ENCODE measurements around the gene ADAMTS2. TPM values are rescaled to one million over a fixed set of nuclear protein-coding genes. Genes with fewer than 3 reads are reported as not detected.

Gene ADAMTS2
- total and polyA plus RNA-seq, 2 of the 8 experiments (the other 6 are each of a cell fraction or from before 2014, with no cell fraction given) = 6.6 to 7.3 TPM

GRCh38 chr5:179207920-179208705, 137.1 kb downstream of the ADAMTS2 start:
- H3K4ac ChIP-seq (replicated peaks; ENCODE audit: insufficient read length, low read depth, low read length) = no peak overlapping the region
- no peak overlapping the region for H3K4me3 ChIP-seq (ENCODE audit: extremely low read depth in 1 of 4, insufficient read depth in 2 of 4, low read depth in 3 of 4, low read length in 4 of 4)
- no peak for DNase-seq (ENCODE audit: low read depth in 1 of 2, low spot score in 2 of 2)
- 90% methylated on average over 20 of the region's 22 CpGs; no CpG with 5 or more reads in 1 of the 2 experiments for WGBS, 2 experiments (ENCODE audit: extremely low coverage in 1 of 2, insufficient coverage in 1 of 2, insufficient read length in 1 of 2, insufficient replicate concordance in 2 of 2, low coverage in 1 of 2, low lambda C conversion rate in 2 of 2, missing lambda C conversion rate in 1 of 2)
- POLR2A ChIA-PET (ENCODE audit: partially characterized antibody) = interaction anchor here (0.6 kb wide), 1 partner anchor 26 kb away, joined by 3 read pairs; no protein-coding TSS in a partner anchor
- CTCF ChIA-PET (ENCODE audit: partially characterized antibody) = interaction anchor here (1.8 kb wide), 1 partner anchor 11 kb away, joined by 6 read pairs; no protein-coding TSS in a partner anchor
- H3K27me3 ChIP-seq (replicated peaks in 1 of 4; ENCODE audit: control insufficient read depth in 3 of 4, extremely low read depth in 1 of 4, insufficient read depth in 3 of 4, low read length in 3 of 4) = no peaks in the 10 kb centered on the region
- H2BK120ac ChIP-seq (replicated peaks; ENCODE audit: low read depth, low read length) = no peak overlapping the region
- H3K23me2 ChIP-seq (ENCODE audit: low read depth, low read length) = no peaks in the 10 kb centered on the region
- H4K5ac ChIP-seq (ENCODE audit: insufficient read length, low read depth, low read length) = no peak overlapping the region
- no peak overlapping the region for H2AK5ac ChIP-seq (ENCODE audit: low read depth, low read length)
- H3K4me2 ChIP-seq (ENCODE audit: insufficient read depth in 1 of 2, low read depth in 2 of 2, low read length in 2 of 2) = no peak overlapping the region
- peak overlapping the region; percentile 71; the same call in 1 of the 2 replicates for H4K8ac ChIP-seq (ENCODE audit: extremely low read depth, insufficient read depth, low read length)
- H2BK20ac ChIP-seq (ENCODE audit: low read length) = no peak overlapping the region
- H2BK5ac ChIP-seq (ENCODE audit: low read depth, low read length) = no peak overlapping the region
- peaks cover 0 to 2% (median 0%) of the 10 kb centered on the region in 4 experiments; a peak in 1 of 7 replicates for H3K4me1 ChIP-seq (replicated peaks in 1 of 4; ENCODE audit: control insufficient read depth in 3 of 4, insufficient read depth in 4 of 4, low read length in 3 of 4)
- H4K91ac ChIP-seq (replicated peaks; ENCODE audit: insufficient read length, low read length) = no peak overlapping the region
- H3K79me2 ChIP-seq (ENCODE audit: control insufficient read depth in 1 of 2, insufficient read depth in 2 of 2, low read length in 2 of 2) = no peaks in the 10 kb centered on the region
- H3K9ac ChIP-seq (replicated peaks in 1 of 4; ENCODE audit: extremely low read depth in 1 of 4, low read depth in 3 of 4, low read length in 3 of 4) = no peak overlapping the region
- H2BK15ac ChIP-seq (ENCODE audit: low read length) = no peak overlapping the region
- no peak overlapping the region for H3K23ac ChIP-seq (ENCODE audit: insufficient read length)
- TF ChIP-seq SP4 (IDR thresholded peaks at IDR 0.05; ENCODE audit: low read length) (no peak), TAF1 (IDR thresholded peaks at IDR 0.05; ENCODE audit: low read depth, low read length) (no peak), CEBPB (IDR thresholded peaks at IDR 0.05; ENCODE audit: low read depth, low read length) (no peak), JUND (IDR thresholded peaks at IDR 0.05; ENCODE audit: low read length) (no peak), MAX (IDR thresholded peaks at IDR 0.05) (no peak), SAP30 (IDR thresholded peaks at IDR 0.05; ENCODE audit: insufficient read depth, insufficient replicate concordance, low read length) (no peak), TAF7 (optimal IDR thresholded peaks at IDR 0.05; ENCODE audit: borderline replicate concordance, low read depth, low read length) (no peak)
- no peaks in the 10 kb centered on the region for H3K36me3 ChIP-seq (ENCODE audit: control insufficient read depth in 2 of 4, insufficient read depth in 4 of 4, low read length in 3 of 4)
- H3K18ac ChIP-seq (ENCODE audit: extremely low read depth, low read length) = no peak overlapping the region
- no peak overlapping the region for H2AFZ ChIP-seq (ENCODE audit: low read length)
- no peak overlapping the region for H3K14ac ChIP-seq (ENCODE audit: insufficient read length)
- no peaks in the 10 kb centered on the region for H3K9me3 ChIP-seq (ENCODE audit: insufficient read depth in 2 of 2, low read depth in 1 of 2, low read length in 1 of 2)
- FAIRE-seq = no peak
- no peak overlapping the region for H3K27ac ChIP-seq (ENCODE audit: low read depth, low read length)
- no peak overlapping the region for H2BK12ac ChIP-seq (ENCODE audit: low read depth, low read length)
- peaks cover 0 to 3% of the 10 kb centered on the region in 2 experiments for H4K20me1 ChIP-seq (replicated peaks in 1 of 2; ENCODE audit: control insufficient read depth in 1 of 2, insufficient read depth in 2 of 2, low read length in 2 of 2)
- H3K79me1 ChIP-seq (ENCODE audit: low read depth, low read length) = no peaks in the 10 kb centered on the region
- H3K56ac ChIP-seq (replicated peaks; ENCODE audit: insufficient read length, low read depth, low read length) = no peak overlapping the region
